NCI-H2196 (cell line): ENCODE measurements around the gene RHOT2.
A peak's percentile ranks its signal among the peaks of the same experiment; 100 is the strongest.

Source experiments
- DNase-seq: peaks from one replicate; lab custom pipeline; 2025; ENCODE audit not compliant: unreplicated experiment; lab: John Stamatoyannopoulos, UW

RHOT2 gene

GRCh38 chr16:695355-696089 lies 27.6 kb downstream of the RHOT2 start:
- DNase-seq: peak; percentile 96

GRCh38 chr16:698911-699671 lies 31.2 kb downstream of the RHOT2 start:
- no peak for DNase-seq

DNA sequence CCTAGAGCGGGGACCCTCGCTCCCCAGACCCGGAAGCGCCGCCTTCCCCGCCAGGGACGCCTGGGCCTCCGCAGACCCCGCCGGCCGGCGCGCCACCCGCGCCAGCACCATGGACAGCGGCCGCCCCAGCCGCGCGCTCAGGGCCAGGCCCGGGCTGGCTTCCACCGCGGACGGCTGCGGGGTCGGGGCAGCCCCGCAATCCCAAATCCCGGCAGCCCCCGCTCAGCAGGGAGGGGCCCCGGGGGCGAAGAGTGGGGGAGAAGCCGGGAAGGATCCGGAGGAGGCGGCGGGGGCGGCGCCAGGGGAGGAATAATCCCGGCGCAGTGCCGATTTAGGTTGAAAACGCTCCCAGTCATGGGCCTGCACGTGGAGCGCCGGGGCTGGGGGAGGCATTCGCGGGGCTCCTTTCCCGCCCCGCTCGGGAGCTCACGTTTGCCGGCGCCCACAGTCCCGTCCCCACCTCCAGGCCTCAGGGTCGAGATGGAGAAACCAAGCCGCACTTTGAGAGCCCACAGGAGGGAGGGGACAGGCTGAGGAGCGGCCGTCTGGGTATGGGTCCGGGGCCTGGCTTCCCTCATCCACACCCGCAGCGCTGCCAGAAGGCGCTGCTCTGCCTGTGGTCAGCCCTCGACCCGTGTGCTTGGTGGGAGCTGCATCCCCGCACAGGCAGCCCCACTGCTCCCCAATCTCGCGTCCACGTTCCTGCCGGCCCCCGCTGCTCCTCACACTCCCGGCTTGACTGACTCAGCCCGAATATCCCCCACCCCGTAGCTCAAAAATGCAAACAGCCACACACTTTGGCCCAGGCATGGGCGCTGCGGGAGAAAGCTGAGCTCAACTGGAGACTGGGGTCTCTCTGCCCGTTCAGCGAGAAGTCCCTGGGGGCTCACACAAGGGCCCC lies 33.0 kb downstream of the RHOT2 start:
- DNase-seq: no peak

DNA sequence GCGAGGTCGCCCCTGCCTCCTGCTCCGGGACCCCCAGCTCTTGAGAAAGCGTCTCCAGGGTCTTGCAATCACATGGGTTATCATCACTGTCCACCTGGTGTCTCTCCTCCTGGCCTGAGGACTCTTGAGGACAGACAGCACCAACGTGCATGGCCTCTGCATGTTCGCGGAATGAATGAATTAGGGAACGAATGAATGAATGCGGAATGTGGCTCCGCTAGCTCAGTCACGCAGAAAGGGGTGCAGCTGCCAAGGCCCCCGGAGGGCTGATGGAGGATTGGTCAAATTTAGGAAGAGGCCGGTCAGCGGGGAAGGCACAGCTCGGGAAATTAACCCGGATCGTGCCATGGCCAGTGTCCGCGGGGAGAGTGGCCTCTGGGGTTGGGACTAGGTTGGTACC lies 34.4 kb downstream of the RHOT2 start:
- no peak for DNase-seq

DNA sequence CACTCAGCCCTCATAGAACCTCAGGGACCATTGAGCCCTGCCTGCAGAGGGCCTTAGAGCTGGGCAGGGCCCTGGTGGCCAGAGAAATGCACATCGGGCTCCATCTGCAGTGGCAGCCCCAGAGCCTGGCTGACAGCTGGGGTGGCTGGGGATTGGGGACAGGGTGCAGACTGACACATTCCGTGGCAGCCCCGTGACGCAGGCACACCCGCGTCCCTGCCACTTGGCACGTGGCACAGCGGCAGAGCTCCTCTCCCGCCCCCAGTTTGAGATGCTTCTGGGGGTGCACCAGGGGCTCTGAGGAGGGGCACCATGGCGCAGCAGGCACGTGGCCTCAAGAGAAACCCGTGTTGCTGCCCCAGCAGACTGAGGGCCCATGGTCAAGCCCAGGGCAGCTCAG lies 35.5 kb downstream of the RHOT2 start:
- no peak for DNase-seq

- DNase-seq: no peak
Observed at GRCh38 chr16:704047-704446, 36.1 kb downstream of the RHOT2 start.

DNA sequence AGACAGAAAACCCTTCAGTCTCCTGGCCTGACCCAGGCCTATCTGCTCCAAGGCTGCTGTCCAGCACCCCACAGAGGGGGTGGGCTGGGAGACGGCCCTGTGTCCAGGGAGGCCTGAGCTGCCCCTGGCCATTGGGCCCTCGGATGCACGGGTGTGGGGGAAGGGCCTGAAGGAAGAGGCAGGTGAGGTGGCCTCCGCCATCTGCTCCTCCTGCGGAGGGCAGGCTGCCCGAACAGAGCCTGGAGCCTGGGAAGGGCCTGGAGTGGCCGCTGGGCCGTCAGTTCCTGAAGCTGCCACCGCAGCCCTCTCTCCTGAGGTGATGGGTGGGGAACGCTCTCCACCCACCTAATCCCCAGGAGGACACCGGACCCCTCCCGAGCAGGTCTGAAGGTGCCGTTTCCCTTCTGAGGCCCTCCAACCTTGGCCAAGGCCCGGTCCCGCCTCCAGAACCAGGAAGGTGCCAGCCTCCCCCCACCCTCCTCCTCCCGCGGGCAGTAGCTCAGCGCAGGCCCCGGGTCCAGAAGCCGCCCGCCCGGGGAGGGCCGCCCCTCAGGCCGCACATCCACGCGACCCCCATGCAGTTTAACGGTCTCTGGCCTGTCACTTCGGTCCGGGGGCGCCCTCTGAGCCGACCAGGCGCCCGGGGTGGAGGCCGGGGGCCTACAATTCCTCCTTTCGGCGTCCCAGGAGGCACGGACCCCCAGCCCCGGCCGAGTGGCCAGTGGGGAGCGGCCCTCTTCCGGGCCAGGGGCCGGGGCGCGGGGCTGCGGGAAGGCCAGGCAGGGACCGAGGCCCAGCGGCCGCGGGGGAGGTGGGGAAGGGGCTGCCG lies 36.8 kb downstream of the RHOT2 start:
- peak; percentile 42 for DNase-seq

- DNase-seq: peak; percentile 91
Observed at GRCh38 chr16:705431-706188, 37.7 kb downstream of the RHOT2 start, which contains the start of gene FBXL16. FBXL16 (minus strand) TSS chr16:705801; CDS start chr16:697405, 8,396 bp downstream.

DNA sequence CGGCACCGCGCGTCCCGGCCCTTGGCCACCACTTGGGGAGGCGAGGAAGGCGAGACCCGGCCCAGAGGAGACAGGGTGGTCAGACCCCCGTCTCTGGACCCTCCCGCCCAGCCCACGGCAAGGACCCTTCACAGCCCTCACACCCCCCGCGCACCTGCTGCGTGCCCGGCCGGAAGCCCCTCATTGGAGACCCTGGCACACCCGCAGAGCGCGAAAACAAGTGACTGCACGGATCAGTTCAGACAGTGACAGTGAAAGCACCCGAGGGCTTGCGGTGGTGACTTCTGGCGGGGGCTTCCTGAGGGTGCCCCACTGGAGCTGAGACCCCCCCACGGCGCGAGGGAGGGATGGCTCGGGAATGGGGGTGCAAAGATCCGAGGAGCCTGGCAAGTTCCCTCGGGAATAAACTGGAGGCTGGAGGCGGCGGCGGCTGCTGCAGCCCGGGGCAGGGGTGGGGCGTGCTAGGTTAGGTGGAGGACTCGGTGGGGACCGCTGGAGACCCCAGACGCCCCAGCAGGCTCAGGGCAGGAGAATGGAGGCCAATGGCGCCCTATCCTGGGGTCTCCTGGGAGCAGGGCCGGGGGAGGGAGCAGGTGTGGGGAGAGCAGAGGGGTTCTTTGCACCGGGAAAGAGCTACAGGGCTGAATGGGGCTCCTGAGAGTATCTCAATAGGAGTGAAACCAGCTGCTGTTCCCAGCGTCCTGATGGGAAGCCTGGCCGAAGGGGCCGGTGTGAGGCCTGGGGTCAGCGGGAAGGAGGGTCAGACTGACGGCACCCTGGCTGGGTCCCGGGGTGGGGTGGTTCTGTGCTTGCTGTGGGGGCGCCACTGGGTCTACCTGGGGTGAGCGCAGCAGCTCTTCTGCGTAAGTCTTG lies 38.5 kb downstream of the RHOT2 start:
- no peak for DNase-seq

GRCh38 chr16:707062-707538 lies 39.2 kb downstream of the RHOT2 start:
- no peak for DNase-seq

GRCh38 chr16:708019-708418 lies 40.1 kb downstream of the RHOT2 start:
- no peak for DNase-seq

- DNase-seq: no peak
Observed at GRCh38 chr16:708959-709358, 41.0 kb downstream of the RHOT2 start.

DNA sequence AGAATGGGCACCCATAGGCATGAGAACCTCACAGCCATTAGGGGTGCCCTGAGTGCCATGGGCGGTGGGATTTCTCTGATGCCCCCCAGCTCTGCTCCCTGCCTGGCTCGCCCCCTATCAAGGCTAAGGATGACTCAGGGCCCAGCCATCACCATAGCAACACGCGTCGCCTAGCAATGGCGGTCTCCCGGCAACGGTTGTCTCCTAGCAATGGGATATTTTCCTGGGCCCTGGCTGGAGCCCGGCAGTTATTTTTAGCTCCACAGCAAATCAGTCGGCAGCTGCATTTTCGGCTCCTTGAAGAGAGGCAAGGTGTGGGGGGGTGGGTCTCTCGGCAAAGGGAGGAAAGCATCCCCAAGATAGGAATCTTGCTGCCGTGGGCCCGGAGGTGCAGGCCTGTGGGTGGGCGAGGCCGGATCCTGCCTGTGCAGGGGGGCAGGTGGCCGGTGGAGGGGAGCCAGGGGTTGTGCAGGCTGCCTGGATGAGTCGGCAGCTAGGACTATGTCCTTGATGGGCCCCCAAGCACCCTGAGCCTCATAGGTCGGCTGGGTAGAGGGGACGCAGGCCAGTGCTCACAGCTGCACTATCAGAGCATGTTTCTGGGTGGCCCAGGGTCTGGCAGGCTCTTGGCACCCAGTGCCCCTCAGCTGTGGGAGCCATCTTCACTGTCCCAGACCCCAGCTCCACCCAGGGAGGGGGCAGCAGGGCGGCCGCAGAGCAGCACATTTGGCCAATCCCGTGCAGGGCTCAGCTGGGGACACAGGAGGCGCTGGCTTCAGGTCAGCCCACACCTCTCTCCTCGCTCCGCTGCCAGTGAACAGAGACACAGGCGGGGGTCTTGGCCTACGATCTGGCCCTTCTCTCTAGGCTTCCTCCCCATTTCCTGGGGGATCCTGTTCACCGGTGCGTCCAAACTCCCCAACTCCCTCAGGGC lies 41.9 kb downstream of the RHOT2 start:
- DNase-seq: peak; percentile 94

DNA sequence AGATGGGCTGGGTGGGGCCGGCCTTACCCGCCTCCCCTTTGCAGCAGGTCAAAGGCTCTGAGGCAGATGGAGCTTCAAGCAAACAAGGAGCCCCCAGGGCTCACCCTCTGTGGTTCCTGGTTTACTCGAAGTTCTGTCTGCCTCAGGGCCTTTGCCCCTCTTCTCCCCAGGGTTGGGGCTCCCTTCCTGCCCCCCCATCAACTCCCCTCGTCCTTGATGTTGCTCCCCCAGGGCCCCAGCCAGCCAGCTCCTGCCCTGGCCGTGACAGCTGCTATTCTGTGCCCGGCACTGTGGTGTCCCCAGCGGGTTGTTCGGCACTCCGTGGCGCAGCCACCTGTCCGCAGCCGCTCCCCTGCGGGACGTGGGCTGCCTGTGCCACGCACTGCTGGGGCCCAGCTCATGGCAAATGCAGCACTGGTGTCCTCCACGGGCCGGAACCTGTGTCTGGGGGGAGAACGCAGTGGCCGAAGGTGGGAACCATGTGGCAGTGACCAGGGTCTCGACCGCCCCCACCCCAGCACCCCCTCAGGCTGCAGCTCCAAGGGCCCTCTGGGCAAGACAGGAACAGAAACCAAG lies 42.7 kb downstream of the RHOT2 start:
- DNase-seq: no peak

- DNase-seq: no peak
Observed at GRCh38 chr16:711084-711483, 43.2 kb downstream of the RHOT2 start.

- DNase-seq: peak; percentile 83
Observed at GRCh38 chr16:711548-712320, 43.8 kb downstream of the RHOT2 start.
